Loucy (cell line): ENCODE measurements around the gene BCR.

Experiments
- CTCF ChIP-seq: fragments of 200-600 bp; sonication (generic); conservative IDR thresholded peaks from 2 replicates; pipeline ENCODE4 v1.5.1; 2014; ENCODE audit warnings: mild to moderate bottlenecking, antibody characterized with exemption, low read length
- EZH2phosphoT487 ChIP-seq: fragments of 200-600 bp; IDR thresholded peaks from 2 replicates; pipeline ENCODE4 v1.6.1; 2018; ENCODE audit warnings: antibody characterized with exemption, mild to moderate bottlenecking, moderate library complexity, borderline replicate concordance

GRCh38 chr22:23272371-23272770, 92.1 kb downstream of the BCR start:
- TF ChIP-seq CTCF (no peak), EZH2phosphoT487 (no peak)
